ENCODE data around the gene CACNA2D1.

Gene CACNA2D1

DNA sequence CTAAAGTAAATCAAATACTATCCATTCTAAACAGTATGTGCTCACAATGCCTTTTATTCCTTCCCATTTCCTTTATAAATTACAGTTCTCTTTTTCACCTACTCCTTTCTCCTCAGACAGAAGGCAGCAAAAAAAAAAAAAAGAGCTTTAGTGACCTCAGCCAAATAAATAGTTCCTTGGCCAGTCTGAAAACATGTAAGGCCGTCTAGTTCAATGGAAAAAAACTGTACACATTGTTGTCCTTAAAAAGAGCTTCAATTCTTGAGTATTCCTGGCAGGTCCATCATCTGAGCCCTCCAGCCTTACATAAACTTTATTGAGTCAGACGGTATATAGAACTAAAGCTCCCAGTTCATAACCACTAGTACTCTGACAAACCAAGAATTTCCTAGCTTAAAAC lies 185.4 kb downstream of the CACNA2D1 start:
- DNase-seq (ENCODE audit: extremely low read depth, low read depth): no peak
- H3K4me3 ChIP-seq (replicated peaks; ENCODE audit: low read depth, low read length): no peak overlapping the region
- TF ChIP-seq, protein P1, sequence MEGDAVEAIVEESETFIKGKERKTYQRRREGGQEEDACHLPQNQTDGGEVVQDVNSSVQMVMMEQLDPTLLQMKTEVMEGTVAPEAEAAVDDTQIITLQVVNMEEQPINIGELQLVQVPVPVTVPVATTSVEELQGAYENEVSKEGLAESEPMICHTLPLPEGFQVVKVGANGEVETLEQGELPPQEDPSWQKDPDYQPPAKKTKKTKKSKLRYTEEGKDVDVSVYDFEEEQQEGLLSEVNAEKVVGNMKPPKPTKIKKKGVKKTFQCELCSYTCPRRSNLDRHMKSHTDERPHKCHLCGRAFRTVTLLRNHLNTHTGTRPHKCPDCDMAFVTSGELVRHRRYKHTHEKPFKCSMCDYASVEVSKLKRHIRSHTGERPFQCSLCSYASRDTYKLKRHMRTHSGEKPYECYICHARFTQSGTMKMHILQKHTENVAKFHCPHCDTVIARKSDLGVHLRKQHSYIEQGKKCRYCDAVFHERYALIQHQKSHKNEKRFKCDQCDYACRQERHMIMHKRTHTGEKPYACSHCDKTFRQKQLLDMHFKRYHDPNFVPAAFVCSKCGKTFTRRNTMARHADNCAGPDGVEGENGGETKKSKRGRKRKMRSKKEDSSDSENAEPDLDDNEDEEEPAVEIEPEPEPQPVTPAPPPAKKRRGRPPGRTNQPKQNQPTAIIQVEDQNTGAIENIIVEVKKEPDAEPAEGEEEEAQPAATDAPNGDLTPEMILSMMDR (IDR thresholded peaks at IDR 0.05; ENCODE audit: low read depth, low read length, missing control alignments): no peak

DNA sequence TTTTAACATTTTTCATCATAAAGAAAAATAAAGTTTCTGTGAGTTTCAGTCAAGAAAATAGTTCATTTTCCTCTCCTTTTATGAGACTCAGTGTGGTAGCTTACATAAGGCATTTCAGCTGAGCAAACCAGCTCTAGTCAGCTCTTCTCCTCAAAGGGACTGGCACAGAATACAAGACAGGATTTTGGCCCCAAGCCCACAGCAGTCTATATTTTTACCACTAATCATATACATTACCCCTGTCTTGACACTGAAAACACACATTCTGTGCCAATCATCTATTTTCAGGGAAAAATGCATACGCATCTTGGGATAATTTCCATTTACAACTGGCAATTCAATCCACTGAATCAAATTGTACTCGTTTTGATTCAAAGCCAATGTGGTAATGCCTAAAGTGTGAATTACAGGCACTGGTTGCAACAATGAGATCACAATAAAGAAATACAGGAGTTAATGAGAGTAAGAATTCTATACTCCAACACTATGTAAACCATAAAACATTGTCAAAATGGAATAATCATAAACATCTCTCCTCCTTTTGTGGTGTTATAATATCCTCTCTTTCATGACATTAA lies 186.4 kb downstream of the CACNA2D1 start:
- no peak for DNase-seq (ENCODE audit: extremely low read depth, low read depth)
- TF ChIP-seq, protein P1 (IDR thresholded peaks at IDR 0.05; ENCODE audit: low read depth, low read length, missing control alignments): no peak
- no peak overlapping the region for H3K4me3 ChIP-seq (replicated peaks; ENCODE audit: low read depth, low read length)

DNA sequence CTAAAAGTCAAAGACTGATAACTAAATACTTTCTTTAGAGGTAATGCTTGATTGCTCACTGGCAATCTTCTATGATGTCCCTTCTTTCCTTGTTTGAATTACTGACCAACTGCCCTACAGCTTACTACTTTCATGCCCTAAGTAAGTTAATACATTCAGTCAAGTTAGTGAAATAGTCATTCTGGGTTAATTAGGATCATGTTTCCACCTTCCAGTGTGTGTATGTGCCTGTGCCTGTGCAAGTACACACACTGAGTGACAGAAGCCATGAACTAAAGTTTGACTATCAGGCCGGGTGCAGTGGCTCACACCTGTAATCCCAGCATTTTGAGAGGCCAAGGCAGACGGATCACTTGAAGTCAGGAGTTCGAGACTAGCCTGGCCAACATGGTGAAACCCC lies 187.9 kb downstream of the CACNA2D1 start:
- no peak for DNase-seq (ENCODE audit: extremely low read depth, low read depth)
- TF ChIP-seq, protein P1 (IDR thresholded peaks at IDR 0.05; ENCODE audit: low read depth, low read length, missing control alignments): no peak
- no peak overlapping the region for H3K4me3 ChIP-seq (replicated peaks; ENCODE audit: low read depth, low read length)

DNA sequence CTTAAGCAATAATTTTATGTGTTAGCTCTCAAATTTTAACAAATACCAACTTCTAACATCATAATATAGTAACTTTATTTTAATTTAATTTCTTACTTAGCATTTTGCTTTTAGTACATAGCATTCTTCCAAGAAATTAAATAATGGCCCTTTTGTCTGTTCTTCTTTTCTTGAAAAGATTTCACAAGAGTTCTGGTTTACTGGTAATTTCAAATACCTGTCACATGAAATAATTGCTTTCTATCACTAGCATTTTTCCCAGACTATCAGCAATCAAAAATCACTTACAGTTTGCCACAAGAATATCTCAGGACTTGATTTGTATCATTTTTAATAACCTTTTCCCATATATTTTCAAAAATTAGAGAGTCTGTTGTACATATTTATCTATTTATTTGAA lies 193.0 kb downstream of the CACNA2D1 start:
- TF ChIP-seq, protein P1 (IDR thresholded peaks at IDR 0.05; ENCODE audit: low read depth, low read length, missing control alignments): no peak
- H3K4me3 ChIP-seq (replicated peaks; ENCODE audit: low read depth, low read length): no peak overlapping the region
- DNase-seq (ENCODE audit: extremely low read depth, low read depth): no peak

DNA sequence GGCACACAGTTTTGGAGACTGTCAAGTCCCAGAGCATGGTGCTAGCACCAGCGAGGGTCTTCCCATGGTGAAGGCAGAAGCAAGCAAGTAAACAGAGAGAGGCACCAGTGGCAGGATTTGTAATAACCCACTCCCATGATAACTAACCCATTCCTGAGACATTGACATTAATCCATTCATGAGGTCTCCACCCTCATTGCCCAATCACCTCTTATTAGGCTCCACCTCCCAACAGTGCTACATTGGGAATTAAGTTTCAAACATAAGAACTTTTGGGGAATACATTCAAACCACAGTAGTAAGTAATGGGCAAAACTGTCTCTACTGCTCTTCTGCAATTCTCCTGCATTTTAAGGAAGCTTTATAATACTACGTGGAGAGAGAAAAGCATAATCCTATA lies 193.6 kb downstream of the CACNA2D1 start:
- TF ChIP-seq, protein P1 (IDR thresholded peaks at IDR 0.05; ENCODE audit: low read depth, low read length, missing control alignments): no peak
- H3K4me3 ChIP-seq (replicated peaks; ENCODE audit: low read depth, low read length): no peak overlapping the region
- no peak for DNase-seq (ENCODE audit: extremely low read depth, low read depth)

DNA sequence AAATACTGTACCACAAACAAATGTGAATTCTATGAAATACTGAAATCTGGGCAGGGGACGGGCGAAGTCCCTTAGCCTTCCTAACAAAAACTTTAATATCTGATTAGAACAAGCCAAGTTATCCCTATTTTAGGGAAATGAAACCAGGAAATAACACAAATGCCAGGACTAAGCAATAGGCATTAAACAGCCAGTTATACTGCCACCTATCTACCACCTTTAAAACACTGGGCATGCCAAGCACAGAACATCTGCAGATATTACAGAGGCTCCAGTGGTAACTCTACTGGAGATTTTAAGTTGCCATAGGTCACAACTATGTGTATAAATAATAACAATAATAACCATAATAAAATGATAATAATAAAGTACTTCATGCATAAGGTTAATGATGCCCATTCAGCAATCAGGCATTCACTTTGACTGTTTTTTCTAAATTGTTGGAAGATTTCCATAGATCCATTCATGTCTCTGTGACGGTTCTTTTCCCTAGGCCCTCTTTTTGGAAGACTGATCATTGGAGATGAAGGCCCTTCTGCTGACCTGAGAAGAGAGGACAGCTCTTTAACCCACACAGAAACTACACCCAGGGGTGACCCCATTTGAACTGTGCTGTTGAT lies 195.7 kb downstream of the CACNA2D1 start:
- no peak for DNase-seq (ENCODE audit: extremely low read depth, low read depth)
- no peak overlapping the region for H3K4me3 ChIP-seq (replicated peaks; ENCODE audit: low read depth, low read length)
- TF ChIP-seq, protein P1 (IDR thresholded peaks at IDR 0.05; ENCODE audit: low read depth, low read length, missing control alignments): peak; percentile 55
